ENCODE results near the gene ZWILCH. TPM values are rescaled to one million over a fixed set of nuclear protein-coding genes. Genes with fewer than 3 reads are reported as not detected.

The ZWILCH gene
- total and polyA plus RNA-seq, 7 donors = 1.5 to 4.5 (median 2.9) TPM

DNA sequence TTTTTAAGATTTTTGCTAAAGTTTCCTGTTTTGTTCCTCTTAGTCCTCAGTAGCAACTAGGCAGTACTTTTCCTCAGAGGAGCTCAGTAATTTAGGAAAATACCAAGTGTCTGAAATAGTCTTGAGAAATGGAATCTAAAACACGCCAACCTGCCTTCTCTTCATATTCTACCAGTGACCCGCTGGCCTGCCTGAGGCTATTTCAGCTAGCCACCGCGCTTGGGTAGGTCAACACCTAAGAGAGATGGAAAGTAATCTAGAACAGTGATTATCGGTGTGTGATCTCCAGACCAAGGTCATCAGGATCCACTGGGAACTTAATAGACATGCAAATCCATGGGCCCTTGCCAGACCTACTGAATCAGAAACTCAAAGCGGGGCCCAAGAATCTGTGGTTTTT lies 53.1 kb downstream of the ZWILCH start:
- 93 to 96% (median 96%) methylated on average over 6 of the region's 6 CpGs for whole genome bisulfite sequencing, 3 donors
- H3K4me1 ChIP-seq = no peaks in the 10 kb centered on the region
- H3K9me3 ChIP-seq = no peaks in the 10 kb centered on the region
- ATAC-seq = no peak
- intact Hi-C loops (cut with DNase I) = no loop called here
- H3K27me3 ChIP-seq (ENCODE audit: insufficient read depth in 3 of 3, low read length in 2 of 3) = no peaks in the 10 kb centered on the region
- H3K36me3 ChIP-seq (ENCODE audit: insufficient read depth in 1 of 2, low read depth in 1 of 2) = no peaks in the 10 kb centered on the region
- no peak for DNase-seq
- TF ChIP-seq, protein P1, sequence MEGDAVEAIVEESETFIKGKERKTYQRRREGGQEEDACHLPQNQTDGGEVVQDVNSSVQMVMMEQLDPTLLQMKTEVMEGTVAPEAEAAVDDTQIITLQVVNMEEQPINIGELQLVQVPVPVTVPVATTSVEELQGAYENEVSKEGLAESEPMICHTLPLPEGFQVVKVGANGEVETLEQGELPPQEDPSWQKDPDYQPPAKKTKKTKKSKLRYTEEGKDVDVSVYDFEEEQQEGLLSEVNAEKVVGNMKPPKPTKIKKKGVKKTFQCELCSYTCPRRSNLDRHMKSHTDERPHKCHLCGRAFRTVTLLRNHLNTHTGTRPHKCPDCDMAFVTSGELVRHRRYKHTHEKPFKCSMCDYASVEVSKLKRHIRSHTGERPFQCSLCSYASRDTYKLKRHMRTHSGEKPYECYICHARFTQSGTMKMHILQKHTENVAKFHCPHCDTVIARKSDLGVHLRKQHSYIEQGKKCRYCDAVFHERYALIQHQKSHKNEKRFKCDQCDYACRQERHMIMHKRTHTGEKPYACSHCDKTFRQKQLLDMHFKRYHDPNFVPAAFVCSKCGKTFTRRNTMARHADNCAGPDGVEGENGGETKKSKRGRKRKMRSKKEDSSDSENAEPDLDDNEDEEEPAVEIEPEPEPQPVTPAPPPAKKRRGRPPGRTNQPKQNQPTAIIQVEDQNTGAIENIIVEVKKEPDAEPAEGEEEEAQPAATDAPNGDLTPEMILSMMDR (IDR thresholded peaks at IDR 0.05) = no peak
- H3K4me3 ChIP-seq = no peak overlapping the region
- no peak overlapping the region for H3K27ac ChIP-seq

- TF ChIP-seq, protein P1 (IDR thresholded peaks at IDR 0.05) = no peak
- ATAC-seq (no peak), DNase-seq (no peak)
- intact Hi-C loops (cut with DNase I) = no loop called here
- H3K4me3 ChIP-seq = no peak overlapping the region
- no peaks in the 10 kb centered on the region for H3K36me3 ChIP-seq (ENCODE audit: insufficient read depth in 1 of 2, low read depth in 1 of 2)
- H3K27me3 ChIP-seq (ENCODE audit: insufficient read depth in 3 of 3, low read length in 2 of 3) = no peaks in the 10 kb centered on the region
- no peaks in the 10 kb centered on the region for H3K4me1 ChIP-seq
- 85 to 88% (median 86%) methylated on average over 18 of the region's 18 CpGs for WGBS, 3 donors
- no peaks in the 10 kb centered on the region for H3K9me3 ChIP-seq
- H3K27ac ChIP-seq = no peak overlapping the region
Measured at GRCh38 chr15:66560856-66561525, 55.9 kb downstream of the ZWILCH start.

DNA sequence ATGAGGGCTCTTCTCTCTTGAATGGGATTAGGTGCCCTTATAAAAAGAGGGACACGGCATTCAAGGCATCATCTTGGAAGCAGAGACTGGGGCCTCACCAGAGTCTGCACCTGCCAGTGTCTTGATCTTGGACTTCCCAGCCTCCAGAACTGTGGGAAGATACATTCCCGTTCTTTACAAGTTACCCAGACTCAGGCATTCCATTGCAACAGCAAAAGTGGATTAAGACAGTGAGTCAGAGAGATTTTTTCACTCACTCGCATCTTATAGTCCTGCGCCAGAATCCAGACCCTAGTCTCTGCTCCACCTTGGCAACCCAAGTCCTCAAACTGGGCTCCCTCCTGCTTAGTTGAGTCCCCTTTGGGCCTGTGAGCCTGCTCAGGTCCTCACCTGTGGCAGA lies 58.0 kb downstream of the ZWILCH start:
- Histone ChIP-seq H3K9me3 (no peaks in the 10 kb centered on the region), H3K4me3 (no peak overlapping the region), H3K27me3 (ENCODE audit: insufficient read depth in 3 of 3, low read length in 2 of 3) (no peaks in the 10 kb centered on the region), H3K27ac (no peak overlapping the region), H3K4me1 (no peaks in the 10 kb centered on the region), H3K36me3 (ENCODE audit: insufficient read depth in 1 of 2, low read depth in 1 of 2) (no peaks in the 10 kb centered on the region)
- WGBS, 3 donors = 72 to 85% (median 77%) methylated on average over 4 of the region's 4 CpGs
- ATAC-seq (no peak), DNase-seq (no peak)
- TF ChIP-seq, protein P1 (IDR thresholded peaks at IDR 0.05) = no peak
- intact Hi-C loops (cut with DNase I) = no loop called here

- intact Hi-C loops (cut with DNase I) = no loop called here
- Histone ChIP-seq H3K27me3 (ENCODE audit: insufficient read depth in 3 of 3, low read length in 2 of 3) (no peaks in the 10 kb centered on the region), H3K9me3 (no peaks in the 10 kb centered on the region), H3K4me1 (no peaks in the 10 kb centered on the region), H3K4me3 (no peak overlapping the region), H3K27ac (no peak overlapping the region), H3K36me3 (ENCODE audit: insufficient read depth in 1 of 2, low read depth in 1 of 2) (no peaks in the 10 kb centered on the region)
- ATAC-seq (no peak), DNase-seq (no peak)
- TF ChIP-seq, protein P1 (IDR thresholded peaks at IDR 0.05) = no peak
- 93 to 96% (median 95%) methylated on average over 13 of the region's 13 CpGs for WGBS, 3 donors
Measured at GRCh38 chr15:66563566-66564110, 58.5 kb downstream of the ZWILCH start.

Measured in psoas muscle (tissue), 8 donors.